CMK (cell line): Measurements from ENCODE around the gene MTA3.

ENCODE experiments used
- DNase-seq: peaks from one replicate; pipeline ENCODE4 v3.0.0-alpha.2; 2010; ENCODE audit warnings: low read depth

The MTA3 gene

DNA sequence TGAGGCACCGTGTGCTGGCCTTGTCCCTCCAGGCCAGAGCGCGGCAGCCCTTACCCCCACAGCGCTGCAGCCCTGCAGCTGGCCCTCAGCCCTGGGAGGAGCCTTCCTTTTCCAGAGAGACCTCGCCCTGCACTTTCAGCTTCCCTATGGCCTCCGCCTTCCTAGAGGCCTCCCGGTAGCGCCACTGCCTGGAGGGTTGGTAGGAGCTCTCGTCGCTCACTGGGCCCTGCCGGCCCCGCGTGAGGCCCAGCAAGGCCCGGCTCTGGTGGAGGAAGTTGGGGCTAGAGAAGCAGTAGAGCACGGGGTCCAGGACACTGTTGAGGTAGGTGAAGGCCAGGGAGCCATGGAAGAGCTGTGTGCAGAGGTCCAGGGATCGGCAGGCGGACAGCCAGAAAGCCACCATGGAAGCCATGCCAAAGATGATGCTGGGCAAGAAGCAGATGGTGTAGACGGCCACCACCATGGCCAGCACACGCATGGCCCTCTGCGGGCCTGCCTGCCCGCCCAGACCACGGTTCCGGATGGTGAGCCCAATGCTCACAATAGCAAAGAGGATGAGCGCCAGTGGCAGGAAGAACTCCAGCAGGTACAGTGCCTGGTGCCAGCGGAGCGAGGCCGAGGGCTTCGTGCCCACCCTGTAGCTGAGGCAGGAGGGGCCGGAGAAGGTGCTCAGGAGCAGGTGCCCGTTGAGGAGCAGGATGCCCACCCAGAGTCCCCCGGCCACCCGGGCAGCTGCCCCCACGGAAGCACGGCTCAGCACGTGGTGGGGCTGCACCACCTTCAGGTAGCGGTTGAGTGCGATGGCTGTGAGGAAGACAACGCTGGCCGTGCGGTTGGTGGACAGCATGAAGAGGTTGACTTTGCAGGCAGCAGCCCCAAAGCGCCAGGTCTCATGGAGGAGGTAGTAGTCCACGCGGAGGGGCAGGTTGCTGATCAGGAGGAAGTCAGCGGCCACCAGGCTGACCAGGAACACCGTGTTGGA, 194.7 kb downstream of the MTA3 start:
- DNase-seq: no peak

- DNase-seq: peak; percentile 40
Measured at GRCh38 chr2:42764096-42764495, 195.7 kb downstream of the MTA3 start, which contains the start of gene OXER1. TSS of gene OXER1 (minus strand) at chr2:42764135. CDS start at chr2:42764062, 73 bp downstream.

DNA sequence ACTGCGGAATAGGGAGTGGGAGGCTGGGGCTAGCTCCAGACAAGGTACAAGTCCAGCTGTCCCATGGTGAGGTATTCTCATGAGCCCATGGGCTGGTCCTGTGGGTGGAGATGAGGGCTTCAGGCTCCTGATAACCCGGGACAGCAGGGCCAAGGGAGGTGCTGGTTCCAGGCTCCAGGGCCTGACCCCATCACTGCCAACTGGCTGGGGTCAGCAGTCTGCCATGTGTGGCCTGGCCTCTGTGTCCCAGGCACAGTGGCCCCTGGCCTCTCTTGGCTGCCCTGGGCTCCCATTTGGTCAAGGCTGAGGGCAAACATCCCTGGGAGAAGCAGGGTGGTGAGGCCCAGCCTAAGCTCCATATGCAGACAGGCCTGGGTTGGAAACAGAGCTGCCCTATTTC, 196.5 kb downstream of the MTA3 start:
- no peak for DNase-seq

DNA sequence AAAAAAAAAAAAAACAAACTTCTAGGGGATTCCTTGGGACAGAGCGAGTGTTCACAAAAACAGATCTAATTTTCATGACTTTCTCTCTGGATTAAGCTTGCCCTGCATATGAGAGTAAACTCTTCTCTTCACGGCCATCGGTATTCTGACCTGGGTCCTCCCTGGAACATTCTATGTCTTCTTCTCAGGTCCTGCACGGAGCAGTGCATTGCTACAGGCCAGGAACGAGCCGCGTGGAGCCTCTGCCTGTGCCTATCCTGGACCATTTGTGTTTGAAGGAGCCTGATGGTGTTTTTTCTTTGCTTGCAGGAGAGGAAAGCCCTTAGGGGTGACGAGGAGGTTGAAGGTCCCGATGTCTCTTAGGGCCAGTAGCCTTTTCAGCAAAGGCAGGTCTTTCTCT, 197.3 kb downstream of the MTA3 start:
- no peak for DNase-seq

GRCh38 chr2:42767080-42767898, 198.9 kb downstream of the MTA3 start:
- no peak for DNase-seq

DNA sequence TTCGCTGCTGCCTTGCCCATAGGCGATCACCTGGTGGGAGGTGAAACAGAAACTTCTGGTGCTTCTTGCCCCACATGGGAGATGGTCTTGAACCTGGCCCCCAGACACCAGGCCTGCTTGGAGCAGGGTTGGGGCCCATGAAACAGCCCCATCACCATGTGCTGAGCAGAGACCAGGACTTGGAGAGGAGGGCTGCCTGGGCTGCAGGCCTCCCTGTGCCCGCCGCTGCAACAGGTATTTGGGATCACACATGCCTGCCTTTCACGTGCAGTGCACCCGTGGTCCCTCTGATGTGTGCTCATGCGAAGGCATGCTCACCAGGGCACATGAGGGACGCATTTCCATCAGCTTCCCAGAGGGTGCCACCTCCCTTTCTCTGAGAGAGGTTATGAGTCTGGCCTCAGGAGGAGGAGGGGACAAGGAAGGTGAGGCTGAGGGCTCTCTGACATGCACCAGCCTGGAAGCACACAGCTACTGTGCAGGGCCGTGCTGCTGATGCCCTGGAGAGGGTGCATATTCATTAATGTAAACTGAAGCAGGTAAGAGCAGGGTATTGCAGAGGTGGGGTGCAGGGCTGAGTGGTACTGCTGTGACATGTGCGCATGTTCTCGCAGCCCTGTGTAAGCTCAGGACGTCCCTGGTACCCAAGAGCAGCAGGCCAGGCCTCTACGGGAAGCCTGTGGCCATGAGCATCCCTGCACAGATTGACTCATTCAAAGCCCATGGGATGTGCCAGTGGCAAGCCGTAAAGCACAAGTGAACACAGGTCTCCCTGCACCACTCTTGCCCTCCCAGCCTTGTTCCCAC, 199.7 kb downstream of the MTA3 start:
- DNase-seq: no peak

DNA sequence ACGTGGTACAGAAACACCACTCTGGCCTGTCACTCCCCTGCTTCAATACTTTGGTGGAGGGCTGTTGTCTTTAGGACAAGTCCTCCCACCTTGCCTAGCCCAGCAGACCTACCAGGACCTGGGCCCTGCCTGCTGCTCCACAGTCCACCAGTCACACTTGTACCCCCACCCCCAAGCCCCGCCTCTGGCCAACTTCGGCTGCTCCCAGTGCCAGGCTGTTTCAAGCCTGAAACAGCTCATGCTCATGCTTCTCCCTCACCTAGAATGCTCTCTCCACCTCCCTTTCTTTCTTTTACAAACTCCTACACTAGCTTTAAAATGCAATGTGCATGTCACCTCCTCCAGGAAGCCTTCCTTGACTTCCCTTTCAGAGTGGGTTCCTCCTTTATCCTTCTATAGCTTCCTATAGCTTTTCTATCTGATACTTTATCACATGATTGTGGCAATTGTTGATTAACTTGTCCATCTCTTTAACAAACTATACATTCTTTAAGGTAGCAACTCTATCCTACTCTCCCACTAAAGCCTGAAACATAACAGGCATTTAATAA, 200.3 kb downstream of the MTA3 start:
- no peak for DNase-seq

GRCh38 chr2:42769583-42770287, 201.3 kb downstream of the MTA3 start:
- no peak for DNase-seq

DNA sequence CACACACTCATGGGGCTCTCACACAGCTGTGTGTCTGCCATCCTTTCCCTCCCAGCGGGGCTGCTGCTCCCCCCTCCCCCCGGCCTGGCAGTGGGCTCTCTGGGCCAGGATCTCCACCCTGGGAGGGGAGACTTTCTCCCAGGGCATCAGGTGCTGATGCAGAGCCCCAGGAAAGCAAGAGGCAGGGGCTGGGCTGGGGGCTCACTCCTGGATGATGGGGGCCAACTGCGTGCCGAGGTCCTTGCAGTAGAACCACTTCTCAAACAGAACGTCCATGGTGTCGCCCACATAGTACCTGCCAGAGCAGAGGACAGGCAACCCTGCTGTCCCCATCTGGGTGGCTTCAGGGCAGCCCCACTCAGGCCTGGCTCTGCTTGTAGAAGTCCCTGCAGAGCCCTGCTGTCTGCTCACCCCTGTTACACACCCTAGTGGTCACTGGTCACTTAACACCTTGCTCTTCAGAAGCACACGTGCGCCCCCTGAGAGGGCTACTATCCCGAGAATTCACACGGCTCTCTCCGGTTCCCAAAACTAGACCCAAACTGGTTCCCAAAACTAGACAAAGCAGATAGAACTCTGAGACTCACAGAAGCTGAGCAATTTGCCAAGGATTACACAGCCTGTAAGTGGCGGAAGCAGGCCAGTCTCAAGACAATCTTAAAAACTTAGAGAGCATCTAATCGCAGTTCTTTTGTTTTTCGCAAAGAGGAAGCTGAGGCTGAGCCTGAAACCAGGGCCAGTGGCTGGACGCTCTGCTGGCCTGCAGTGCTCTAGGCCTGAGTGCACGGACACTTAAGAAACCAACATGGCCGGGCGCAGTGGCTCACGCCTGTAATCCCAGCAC, 202.1 kb downstream of the MTA3 start:
- peak; percentile 65 for DNase-seq

- no peak for DNase-seq
Measured at GRCh38 chr2:42771546-42772153, 203.2 kb downstream of the MTA3 start.

DNA sequence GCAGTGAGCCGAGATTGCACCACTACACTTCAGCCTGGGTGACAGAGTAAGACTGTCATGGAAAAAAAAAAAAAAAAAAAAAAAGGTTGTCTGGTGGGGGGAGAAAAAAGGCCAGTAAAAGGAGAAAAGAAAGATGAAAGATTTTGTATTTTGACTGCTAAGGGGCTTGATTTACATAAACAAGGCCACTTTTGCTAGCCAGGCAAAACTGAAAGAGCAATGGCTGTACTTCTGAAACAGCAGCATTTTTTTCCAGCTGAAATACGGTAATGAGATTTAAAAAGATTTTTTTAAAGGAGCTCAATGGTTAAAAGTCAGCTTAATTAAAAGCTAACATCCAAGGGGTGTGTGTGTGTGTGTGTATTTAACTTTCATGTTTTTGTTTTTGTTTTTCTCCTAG, 206.8 kb downstream of the MTA3 start:
- DNase-seq: no peak

DNA sequence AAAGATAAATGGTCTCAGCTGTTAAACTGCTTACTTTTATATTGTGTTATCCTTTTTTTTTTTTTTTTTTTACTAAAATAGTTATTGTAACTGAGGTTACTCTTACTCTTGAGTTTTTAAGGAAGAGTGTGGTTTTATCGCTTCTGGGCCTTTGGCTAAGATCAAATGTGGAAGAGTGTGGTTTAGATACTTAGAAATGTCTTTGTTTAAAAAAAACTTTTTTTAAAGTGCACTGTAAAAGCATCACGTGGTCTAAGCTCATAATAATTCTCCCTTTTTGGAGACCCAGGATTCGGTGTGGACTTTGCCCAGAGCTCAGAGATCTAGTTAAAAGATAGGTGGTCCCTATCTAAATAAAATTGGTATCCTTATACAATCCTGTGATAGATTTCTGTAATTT, 207.4 kb downstream of the MTA3 start:
- DNase-seq: no peak

- DNase-seq: no peak
Measured at GRCh38 chr2:42777883-42778805, 209.7 kb downstream of the MTA3 start.

DNA sequence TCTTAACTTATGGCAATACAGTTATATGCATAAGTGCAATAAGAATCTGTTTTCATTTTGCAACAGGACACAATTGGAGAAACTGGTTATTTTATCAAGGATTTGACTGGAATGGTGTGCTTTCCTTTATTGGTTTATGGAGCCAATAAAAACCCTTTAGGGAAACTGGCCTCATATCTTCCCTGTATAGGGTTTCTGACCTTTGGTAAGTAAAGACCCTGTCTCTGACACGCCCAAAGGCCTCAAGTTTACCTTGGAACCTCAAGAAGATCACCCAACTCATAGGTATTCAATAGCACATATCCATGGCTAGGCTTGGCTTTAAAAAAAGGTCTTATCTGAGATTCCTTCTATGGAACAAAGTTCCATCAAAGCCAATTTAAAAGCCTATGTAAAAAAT, 212.7 kb downstream of the MTA3 start:
- DNase-seq: no peak

DNA sequence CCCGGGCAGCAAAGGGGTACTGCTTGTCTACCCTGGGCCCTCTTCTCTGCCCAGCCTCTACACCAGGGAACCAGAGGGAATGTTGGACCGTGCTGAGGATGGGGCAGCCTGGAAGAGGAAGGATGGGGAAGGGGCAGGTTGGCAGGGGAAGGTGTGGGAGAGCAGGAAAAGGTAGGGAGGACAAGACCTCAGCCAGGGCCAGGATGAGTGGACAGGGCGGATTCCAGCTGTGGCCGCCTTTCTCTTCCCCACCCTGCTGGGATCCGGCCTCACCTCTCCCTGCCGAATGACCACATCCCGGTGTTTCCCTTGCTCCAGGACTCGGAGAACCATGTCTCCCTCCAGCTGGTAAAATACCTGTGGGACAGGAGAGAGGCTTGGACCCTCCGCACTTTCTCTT, 215.1 kb downstream of the MTA3 start:
- no peak for DNase-seq

DNA sequence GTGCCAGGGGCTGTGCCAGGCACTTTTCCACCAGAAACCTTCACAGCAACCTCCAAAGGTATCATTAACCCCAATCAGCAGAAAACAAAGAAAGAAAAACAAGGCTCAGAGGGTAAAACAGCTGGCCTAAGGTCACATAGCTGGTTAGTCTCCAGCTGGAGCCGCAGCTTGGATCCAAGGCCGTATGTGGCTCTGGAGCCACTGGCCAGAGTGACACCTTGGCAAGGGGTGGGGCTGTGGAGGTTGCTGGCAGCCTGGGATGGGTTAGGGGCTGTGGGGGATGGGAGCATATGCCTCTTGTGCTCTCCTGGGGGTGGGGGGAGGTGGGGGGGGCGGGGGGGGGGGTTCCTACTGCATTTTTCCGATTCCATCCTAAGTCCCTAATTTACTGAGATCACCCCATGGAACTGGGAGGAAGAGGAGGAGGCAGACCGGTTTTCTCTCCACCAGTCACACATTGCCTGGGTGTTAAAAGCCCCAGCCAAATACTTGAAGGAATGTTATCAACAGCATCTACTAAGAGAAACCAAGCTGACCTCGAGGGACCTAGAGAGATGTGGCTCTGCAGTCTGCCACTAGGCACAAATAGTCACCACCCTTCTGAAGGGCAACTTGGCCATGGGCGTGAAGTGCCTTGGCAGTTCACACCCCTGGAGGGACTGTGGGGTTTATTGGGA, 215.9 kb downstream of the MTA3 start:
- DNase-seq: no peak

DNA sequence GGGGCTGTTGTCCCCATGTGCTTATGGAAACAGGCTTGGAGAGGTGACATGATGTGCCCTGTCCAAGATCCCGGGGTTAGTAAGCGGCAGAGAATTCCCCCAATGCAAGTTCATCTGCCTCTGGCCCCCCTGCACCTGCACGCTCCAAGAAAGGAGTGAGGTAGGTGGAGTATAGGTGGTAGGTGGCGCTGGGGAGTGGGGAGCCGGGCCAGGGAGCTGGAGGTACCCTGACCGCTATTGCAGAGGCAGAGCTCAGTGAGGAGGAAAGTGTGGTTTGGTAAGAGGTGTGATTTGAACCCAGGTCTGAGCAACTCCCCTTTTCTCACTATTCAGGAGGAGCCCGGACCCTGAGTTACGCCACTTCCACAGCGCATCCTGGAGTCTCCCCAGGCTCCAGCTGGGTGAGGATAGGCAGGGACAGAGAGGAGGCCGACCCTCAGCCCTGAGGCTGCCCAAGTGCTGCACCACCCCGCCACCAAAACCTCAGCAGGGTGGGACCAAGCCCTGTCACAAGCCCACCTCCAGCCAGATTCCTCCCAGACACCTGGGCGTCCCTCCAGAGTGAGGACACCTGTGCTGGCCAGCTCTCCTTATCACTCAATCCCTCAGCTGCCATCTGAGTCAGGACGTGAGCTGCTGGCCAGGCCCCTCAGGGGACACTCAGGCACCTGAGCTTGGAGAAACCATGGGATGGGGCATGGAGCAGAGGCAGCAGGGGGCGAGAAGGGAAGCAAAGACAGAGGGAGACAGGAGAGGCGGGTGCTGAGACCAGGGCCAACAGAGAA, 218.3 kb downstream of the MTA3 start:
- DNase-seq: no peak
